GM13976 (cell line): ENCODE data around the gene KRTAP2-3.
"Not testable (repeated sequence)": the region's sequence is repeated elsewhere in the genome, so short reads cannot be mapped to it uniquely, and the experiment has no call there.

Source experiments
- DNase-seq: peaks from one replicate; pipeline ENCODE4 v3.0.0; 2012; ENCODE audit warnings: low spot score
- CTCF ChIP-seq: IDR thresholded peaks from 2 replicates; pipeline ENCODE4 v1.5.1; 2012; ENCODE audit warnings: borderline replicate concordance, mild to moderate bottlenecking; ENCODE audit not compliant: insufficient read depth; ENCODE audit errors: extremely low read depth, missing control alignments, control extremely low read depth
- in situ Hi-C: fragments of 300-500 bp; cut with MboI; formaldehyde crosslinking; loops from one replicate; pipeline ENCODE4 v1.12.0; 2022; ENCODE audit warnings: low sequenced_read_pairs, mixed read lengths, inconsistent platforms; ENCODE audit not compliant: unreplicated experiment

KRTAP2-3 gene

GRCh38 chr17:41054025-41054424, 5.9 kb downstream of the KRTAP2-3 start:
- in situ Hi-C loops = no loop called here
- DNase-seq = no peak
- TF ChIP-seq CTCF = no peak

- in situ Hi-C loops = no loop called here
- TF ChIP-seq CTCF = no peak
- no peak for DNase-seq
Observed at GRCh38 chr17:41052566-41052965, 7.3 kb downstream of the KRTAP2-3 start.

- peak; percentile 30 for DNase-seq
- in situ Hi-C loops = no loop called here
- no peak for TF ChIP-seq CTCF
Observed at GRCh38 chr17:41049110-41049509, 10.8 kb downstream of the KRTAP2-3 start.

GRCh38 chr17:41048441-41048840, 11.5 kb downstream of the KRTAP2-3 start:
- DNase-seq = no peak
- in situ Hi-C loops = no loop called here
- no peak for TF ChIP-seq CTCF

- DNase-seq, in situ Hi-C loops: not testable (repeated sequence)
Observed at GRCh38 chr17:41046735-41047465, 13.0 kb downstream of the KRTAP2-3 start, which contains the start of gene KRTAP2-1. KRTAP2-1 (minus strand) TSS chr17:41047316; CDS start chr17:41047267, 49 bp downstream.

GRCh38 chr17:41042953-41043352, 17.0 kb downstream of the KRTAP2-3 start:
- no peak for TF ChIP-seq CTCF
- DNase-seq = no peak
- in situ Hi-C loops = no loop called here

- in situ Hi-C loops, DNase-seq: not testable (repeated sequence)
Observed at GRCh38 chr17:41040783-41041571, 18.9 kb downstream of the KRTAP2-3 start, which contains the start of gene KRTAP1-1. KRTAP1-1 (minus strand) TSS chr17:41041450; CDS start chr17:41041397, 53 bp downstream.
